HEK293 (cell line): ENCODE measurements around the gene LPIN2.

ENCODE experiments used
- CTCF ChIA-PET: fragments of 350-600 bp; formaldehyde crosslinking; extraction: SDS; loops from one replicate; lab custom pipeline; 2021; ENCODE audit warnings: antibody characterized with exemption; lab: Yijun Ruan, JAX
- POLR2A ChIA-PET: fragments of 300-600 bp; formaldehyde crosslinking; extraction: SDS; loops from one replicate; lab custom pipeline; 2020; ENCODE audit warnings: antibody characterized with exemption, inconsistent platforms; lab: Yijun Ruan, JAX
- H3K27ac ChIP-seq: fragments of 200-500 bp; sonication (Bioruptor generic); 2 replicates; pipeline ENCODE4 v1.5.1; 2014; ENCODE audit warnings: low read depth, low read length, control low read depth, inconsistent platforms; ENCODE audit errors: extremely low read depth
- H3K36me3 ChIP-seq, 2 experiments: fragments of 200-500 bp in 1 of 2; sonication (Bioruptor generic) in 1 of 2; 1 replicate in 1 of 2; 2 replicates in 1 of 2; pipeline ENCODE4 v1.5.1; 2014 to 2017; ENCODE audit warnings: inconsistent platforms in 2 of 2, low read length in 2 of 2; ENCODE audit not compliant: control insufficient read depth in 2 of 2, insufficient read depth in 1 of 2
- H3K4me1 ChIP-seq: fragments of 200-500 bp; sonication (Bioruptor generic); 2 replicates; pipeline ENCODE4 v1.5.1; 2014; ENCODE audit warnings: mild to moderate bottlenecking, low read length, inconsistent platforms; ENCODE audit not compliant: control insufficient read depth, insufficient read depth
- H3K4me3 ChIP-seq: 2 replicates; pipeline ENCODE4 v1.5.1; 2011; ENCODE audit warnings: low read depth, mild to moderate bottlenecking, control low read depth, low read length, moderate library complexity
- H3K9me3 ChIP-seq: fragments of 200-500 bp; sonication (Bioruptor generic); 2 replicates; pipeline ENCODE4 v1.5.1; 2014; ENCODE audit warnings: low read depth, low read length, inconsistent platforms; ENCODE audit not compliant: control insufficient read depth, insufficient read depth
- BCL11B ChIP-seq: fragments of 450-650 bp; formaldehyde crosslinking; IDR thresholded peaks from 2 replicates; pipeline ENCODE4 v1.5.1; 2016; ENCODE audit warnings: low read depth, missing biosample characterization, missing genetic modification characterization
- TCF7L2 ChIP-seq: IDR thresholded peaks from 2 replicates; pipeline ENCODE4 v1.6.1; 2011; ENCODE audit warnings: low read depth, mild to moderate bottlenecking, inconsistent platforms, low read length, moderate library complexity, borderline replicate concordance
- ZBTB17 ChIP-seq: fragments of 450-650 bp; formaldehyde crosslinking; IDR thresholded peaks from 2 replicates; pipeline ENCODE4 v1.5.1; 2016; ENCODE audit warnings: missing biosample characterization, missing genetic modification characterization
- ZFP41 ChIP-seq: fragments of 450-650 bp; formaldehyde crosslinking; IDR thresholded peaks from 2 replicates; pipeline ENCODE4 v1.5.1; 2016; ENCODE audit warnings: missing biosample characterization, missing genetic modification characterization, borderline replicate concordance
- ZFP69B ChIP-seq: fragments of 450-650 bp; formaldehyde crosslinking; IDR thresholded peaks from 2 replicates; pipeline ENCODE4 v1.5.1; 2016; ENCODE audit warnings: missing biosample characterization, missing genetic modification characterization
- ZIC2 ChIP-seq: fragments of 450-650 bp; formaldehyde crosslinking; IDR thresholded peaks from 2 replicates; pipeline ENCODE4 v1.5.1; 2016; ENCODE audit warnings: missing biosample characterization, missing genetic modification characterization
- ZNF155 ChIP-seq: fragments of 450-650 bp; formaldehyde crosslinking; IDR thresholded peaks from 2 replicates; pipeline ENCODE4 v1.5.1; 2016; ENCODE audit warnings: missing biosample characterization, missing genetic modification characterization
- ZNF175 ChIP-seq: fragments of 450-650 bp; formaldehyde crosslinking; IDR thresholded peaks from 2 replicates; pipeline ENCODE4 v1.5.1; 2016; ENCODE audit warnings: missing biosample characterization, missing genetic modification characterization
- ZNF202 ChIP-seq: fragments of 450-650 bp; formaldehyde crosslinking; IDR thresholded peaks from 2 replicates; pipeline ENCODE4 v1.5.1; 2016; ENCODE audit warnings: missing biosample characterization, missing genetic modification characterization, borderline replicate concordance
- ZNF221 ChIP-seq: fragments of 450-650 bp; formaldehyde crosslinking; IDR thresholded peaks from 2 replicates; pipeline ENCODE4 v1.5.1; 2017; ENCODE audit warnings: missing biosample characterization, missing genetic modification characterization, borderline replicate concordance
- ZNF302 ChIP-seq: fragments of 450-650 bp; formaldehyde crosslinking; IDR thresholded peaks from 2 replicates; pipeline ENCODE4 v1.5.1; 2016; ENCODE audit warnings: missing biosample characterization, missing genetic modification characterization, low read depth
- ZNF391 ChIP-seq: fragments of 450-650 bp; formaldehyde crosslinking; IDR thresholded peaks from 2 replicates; pipeline ENCODE4 v1.5.1; 2016; ENCODE audit warnings: low read depth, missing biosample characterization, missing genetic modification characterization, borderline replicate concordance
- ZNF416 ChIP-seq: fragments of 450-650 bp; formaldehyde crosslinking; IDR thresholded peaks from 2 replicates; pipeline ENCODE4 v1.5.1; 2016; ENCODE audit warnings: missing biosample characterization, missing genetic modification characterization
- ZNF529 ChIP-seq: fragments of 450-650 bp; formaldehyde crosslinking; IDR thresholded peaks from 2 replicates; pipeline ENCODE4 v1.5.1; 2017; ENCODE audit warnings: missing genetic modification characterization, missing biosample characterization; ENCODE audit not compliant: insufficient replicate concordance
- ZNF660 ChIP-seq: fragments of 450-650 bp; IDR thresholded peaks from 2 replicates; pipeline ENCODE4 v1.5.1; 2018; ENCODE audit warnings: missing biosample characterization, mild to moderate bottlenecking, missing genetic modification characterization
- ZNF677 ChIP-seq: fragments of 450-650 bp; IDR thresholded peaks from 2 replicates; pipeline ENCODE4 v1.5.0; 2018; ENCODE audit warnings: missing biosample characterization, mild to moderate bottlenecking, missing genetic modification characterization, moderate library complexity
- TF ChIP-seq, protein P1 (sequence below): fragments of 450-650 bp; formaldehyde crosslinking; IDR thresholded peaks from 2 replicates; pipeline ENCODE4 v1.5.1; 2016; ENCODE audit warnings: missing biosample characterization, missing genetic modification characterization, borderline replicate concordance
- TF ChIP-seq, protein P2 (sequence below): fragments of 450-650 bp; formaldehyde crosslinking; IDR thresholded peaks from 2 replicates; pipeline ENCODE4 v1.5.1; 2017; ENCODE audit warnings: missing biosample characterization, missing genetic modification characterization
- TF ChIP-seq, protein P3 (sequence below): fragments of 450-650 bp; formaldehyde crosslinking; IDR thresholded peaks from 2 replicates; pipeline ENCODE4 v1.5.1; 2016; ENCODE audit warnings: missing biosample characterization, missing genetic modification characterization, borderline replicate concordance

Gene LPIN2

GRCh38 chr18:3056311-3056710 lies 43.4 kb upstream of the LPIN2 start (continued):
- TF ChIP-seq ZNF529 (tag by site-specific recombination) (no peak), ZNF202 (tag by site-specific recombination) (no peak), ZNF677 (tag by site-specific recombination) (no peak), ZFP69B (tag by site-specific recombination) (no peak), ZNF391 (tag by site-specific recombination) (no peak), ZBTB17 (tag by site-specific recombination) (no peak)

- H3K36me3 ChIP-seq: no peaks in the 10 kb centered on the region
- H3K4me1 ChIP-seq: no peaks in the 10 kb centered on the region; the same call in 1 of the 2 replicates
- CTCF ChIA-PET: interaction anchor here (0.8 to 1.5 kb wide), 6 partner anchors 9 to 96 kb away, joined by 3 to 9 read pairs (median 4); no protein-coding TSS in a partner anchor
- H3K9me3 ChIP-seq: no peaks in the 10 kb centered on the region
- no peak overlapping the region for H3K4me3 ChIP-seq
- POLR2A ChIA-PET: interaction anchor here (0.7 kb wide), 1 partner anchor 11 kb away, joined by 3 read pairs; no protein-coding TSS in a partner anchor
- no peak for TF ChIP-seq ZNF155 (tag by site-specific recombination)
- TF ChIP-seq ZNF175: no peak
- no peak for TF ChIP-seq ZNF416 (tag by site-specific recombination)
- no peak for TF ChIP-seq ZIC2
- TF ChIP-seq ZNF660 (tag by site-specific recombination): no peak
- no peak for TF ChIP-seq BCL11B
- TF ChIP-seq ZFP41: no peak
- TF ChIP-seq, protein P1, sequence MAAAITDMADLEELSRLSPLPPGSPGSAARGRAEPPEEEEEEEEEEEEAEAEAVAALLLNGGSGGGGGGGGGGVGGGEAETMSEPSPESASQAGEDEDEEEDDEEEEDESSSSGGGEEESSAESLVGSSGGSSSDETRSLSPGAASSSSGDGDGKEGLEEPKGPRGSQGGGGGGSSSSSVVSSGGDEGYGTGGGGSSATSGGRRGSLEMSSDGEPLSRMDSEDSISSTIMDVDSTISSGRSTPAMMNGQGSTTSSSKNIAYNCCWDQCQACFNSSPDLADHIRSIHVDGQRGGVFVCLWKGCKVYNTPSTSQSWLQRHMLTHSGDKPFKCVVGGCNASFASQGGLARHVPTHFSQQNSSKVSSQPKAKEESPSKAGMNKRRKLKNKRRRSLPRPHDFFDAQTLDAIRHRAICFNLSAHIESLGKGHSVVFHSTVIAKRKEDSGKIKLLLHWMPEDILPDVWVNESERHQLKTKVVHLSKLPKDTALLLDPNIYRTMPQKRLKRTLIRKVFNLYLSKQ: no peak
- TF ChIP-seq, protein P2, sequence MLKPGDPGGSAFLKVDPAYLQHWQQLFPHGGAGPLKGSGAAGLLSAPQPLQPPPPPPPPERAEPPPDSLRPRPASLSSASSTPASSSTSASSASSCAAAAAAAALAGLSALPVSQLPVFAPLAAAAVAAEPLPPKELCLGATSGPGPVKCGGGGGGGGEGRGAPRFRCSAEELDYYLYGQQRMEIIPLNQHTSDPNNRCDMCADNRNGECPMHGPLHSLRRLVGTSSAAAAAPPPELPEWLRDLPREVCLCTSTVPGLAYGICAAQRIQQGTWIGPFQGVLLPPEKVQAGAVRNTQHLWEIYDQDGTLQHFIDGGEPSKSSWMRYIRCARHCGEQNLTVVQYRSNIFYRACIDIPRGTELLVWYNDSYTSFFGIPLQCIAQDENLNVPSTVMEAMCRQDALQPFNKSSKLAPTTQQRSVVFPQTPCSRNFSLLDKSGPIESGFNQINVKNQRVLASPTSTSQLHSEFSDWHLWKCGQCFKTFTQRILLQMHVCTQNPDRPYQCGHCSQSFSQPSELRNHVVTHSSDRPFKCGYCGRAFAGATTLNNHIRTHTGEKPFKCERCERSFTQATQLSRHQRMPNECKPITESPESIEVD: no peak
- TF ChIP-seq, protein P3, sequence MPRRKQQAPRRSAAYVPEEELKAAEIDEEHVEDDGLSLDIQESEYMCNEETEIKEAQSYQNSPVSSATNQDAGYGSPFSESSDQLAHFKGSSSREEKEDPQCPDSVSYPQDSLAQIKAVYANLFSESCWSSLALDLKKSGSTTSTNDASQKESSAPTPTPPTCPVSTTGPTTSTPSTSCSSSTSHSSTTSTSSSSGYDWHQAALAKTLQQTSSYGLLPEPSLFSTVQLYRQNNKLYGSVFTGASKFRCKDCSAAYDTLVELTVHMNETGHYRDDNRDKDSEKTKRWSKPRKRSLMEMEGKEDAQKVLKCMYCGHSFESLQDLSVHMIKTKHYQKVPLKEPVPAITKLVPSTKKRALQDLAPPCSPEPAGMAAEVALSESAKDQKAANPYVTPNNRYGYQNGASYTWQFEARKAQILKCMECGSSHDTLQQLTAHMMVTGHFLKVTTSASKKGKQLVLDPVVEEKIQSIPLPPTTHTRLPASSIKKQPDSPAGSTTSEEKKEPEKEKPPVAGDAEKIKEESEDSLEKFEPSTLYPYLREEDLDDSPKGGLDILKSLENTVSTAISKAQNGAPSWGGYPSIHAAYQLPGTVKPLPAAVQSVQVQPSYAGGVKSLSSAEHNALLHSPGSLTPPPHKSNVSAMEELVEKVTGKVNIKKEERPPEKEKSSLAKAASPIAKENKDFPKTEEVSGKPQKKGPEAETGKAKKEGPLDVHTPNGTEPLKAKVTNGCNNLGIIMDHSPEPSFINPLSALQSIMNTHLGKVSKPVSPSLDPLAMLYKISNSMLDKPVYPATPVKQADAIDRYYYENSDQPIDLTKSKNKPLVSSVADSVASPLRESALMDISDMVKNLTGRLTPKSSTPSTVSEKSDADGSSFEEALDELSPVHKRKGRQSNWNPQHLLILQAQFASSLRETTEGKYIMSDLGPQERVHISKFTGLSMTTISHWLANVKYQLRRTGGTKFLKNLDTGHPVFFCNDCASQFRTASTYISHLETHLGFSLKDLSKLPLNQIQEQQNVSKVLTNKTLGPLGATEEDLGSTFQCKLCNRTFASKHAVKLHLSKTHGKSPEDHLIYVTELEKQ (tag by site-specific recombination): no peak
- TF ChIP-seq TCF7L2: no peak
- no peak for TF ChIP-seq ZNF302 (tag by site-specific recombination)
- TF ChIP-seq ZNF221 (tag by site-specific recombination): no peak
- H3K27ac ChIP-seq: no peak overlapping the region
These were observed 42.9 kb upstream of the LPIN2 start for GRCh38 chr18:3055816-3056215.
